Measurements from ENCODE around the gene PPP6C. TPM values are rescaled to one million over a fixed set of nuclear protein-coding genes. Genes with fewer than 3 reads are reported as not detected.
A peak's percentile ranks its signal among the peaks of the same experiment; 100 is the strongest.
"Not testable (repeated sequence)": the region's sequence is repeated elsewhere in the genome, so short reads cannot be mapped to it uniquely, and the experiment has no call there.

PPP6C gene
- total RNA-seq, 4 donors from 2014 or later, result 19.0 to 43.7 (median 21.2) TPM

- no peak for DNase-seq
- Histone ChIP-seq H3K27me3 (no peaks in the 10 kb centered on the region), H3K36me3 (no peaks in the 10 kb centered on the region), H3K4me3 (no peak overlapping the region), H3K9me3 (no peaks in the 10 kb centered on the region), H3K27ac (peak overlapping the region; percentile 66 to 72), H3K4me1 (peaks cover 0 to 3% of the 10 kb centered on the region in 2 donors)
- intact Hi-C loops (cut with DNase I; ENCODE audit: low total_unique reads), result no loop called here
- no peak for TF ChIP-seq CTCF (IDR thresholded peaks at IDR 0.05)
- no peak for TF ChIP-seq POLR2A (IDR thresholded peaks at IDR 0.05)
These were observed 13.0 kb downstream of the PPP6C start for GRCh38 chr9:125176636-125177035.

GRCh38 chr9:125172031-125172755 is 17.4 kb downstream of the PPP6C start:
- intact Hi-C loops (cut with DNase I; ENCODE audit: low total_unique reads), result no loop called here
- H3K4me3 ChIP-seq, result no peak overlapping the region
- no peak for DNase-seq
- H3K27me3 ChIP-seq, result no peaks in the 10 kb centered on the region
- no peak for TF ChIP-seq POLR2A (IDR thresholded peaks at IDR 0.05)
- TF ChIP-seq CTCF (IDR thresholded peaks at IDR 0.05), result no peak
- no peaks in the 10 kb centered on the region for H3K36me3 ChIP-seq
- H3K27ac ChIP-seq, result no peak overlapping the region
- no peaks in the 10 kb centered on the region for H3K4me1 ChIP-seq
- H3K9me3 ChIP-seq, result no peaks in the 10 kb centered on the region

- no peak overlapping the region for H3K4me3 ChIP-seq
- intact Hi-C loops (cut with DNase I; ENCODE audit: low total_unique reads), result no loop called here
- TF ChIP-seq POLR2A (IDR thresholded peaks at IDR 0.05), result no peak
- TF ChIP-seq CTCF (IDR thresholded peaks at IDR 0.05), result no peak
- H3K9me3 ChIP-seq, result no peaks in the 10 kb centered on the region
- H3K4me1 ChIP-seq, result peaks cover 0 to 3% of the 10 kb centered on the region in 2 donors
- no peaks in the 10 kb centered on the region for H3K27me3 ChIP-seq
- no peak overlapping the region for H3K27ac ChIP-seq
- no peak for DNase-seq
- no peaks in the 10 kb centered on the region for H3K36me3 ChIP-seq
These were observed 19.7 kb downstream of the PPP6C start for GRCh38 chr9:125169895-125170294.

GRCh38 chr9:125166762-125167161 is 22.8 kb downstream of the PPP6C start:
- no peak for DNase-seq
- no peaks in the 10 kb centered on the region for H3K27me3 ChIP-seq
- H3K4me1 ChIP-seq, result peaks cover 0 to 3% of the 10 kb centered on the region in 2 donors
- no peaks in the 10 kb centered on the region for H3K36me3 ChIP-seq
- H3K4me3 ChIP-seq, result no peak overlapping the region
- TF ChIP-seq CTCF (IDR thresholded peaks at IDR 0.05) (no peak), POLR2A (IDR thresholded peaks at IDR 0.05) (no peak)
- H3K27ac ChIP-seq, result no peak overlapping the region
- H3K9me3 ChIP-seq, result no peaks in the 10 kb centered on the region
- intact Hi-C loops (cut with DNase I; ENCODE audit: low total_unique reads), result no loop called here

- H3K27me3 ChIP-seq; H3K9me3 ChIP-seq; H3K4me3 ChIP-seq; H3K4me1 ChIP-seq; H3K36me3 ChIP-seq; intact Hi-C loops (cut with DNase I; ENCODE audit: low total_unique reads); DNase-seq; H3K27ac ChIP-seq: not testable (repeated sequence)
These were observed 26.7 kb downstream of the PPP6C start for GRCh38 chr9:125162891-125163290.
